AG09319 (cell line): Measurements from ENCODE around the gene MPST.

Source experiments
- DNase-seq: peaks from one replicate; pipeline ENCODE4 v3.0.0-alpha.2; 2010; ENCODE audit warnings: low read depth; ENCODE audit errors: extremely low read depth
- CTCF ChIP-seq: IDR thresholded peaks from 2 replicates; pipeline ENCODE4 v1.5.1; 2011; ENCODE audit warnings: low read depth, mild to moderate bottlenecking, inconsistent platforms, low read length, moderate library complexity

Gene MPST

GRCh38 chr22:37048133-37048532 is 28.6 kb downstream of the MPST start:
- no peak for DNase-seq
- TF ChIP-seq CTCF, result no peak

GRCh38 chr22:37049224-37049623 is 29.7 kb downstream of the MPST start:
- DNase-seq, result no peak
- TF ChIP-seq CTCF, result no peak

GRCh38 chr22:37050913-37051312 is 31.4 kb downstream of the MPST start:
- no peak for TF ChIP-seq CTCF
- DNase-seq, result no peak

- peak; percentile 15 for DNase-seq
- TF ChIP-seq CTCF, result no peak
These were observed 32.1 kb downstream of the MPST start, which contains the start of gene KCTD17 for GRCh38 chr22:37051391-37052385. TSS of gene KCTD17 (plus strand) at chr22:37051742. CDS start at chr22:37051761, 19 bp downstream.

GRCh38 chr22:37052386-37053309 is 33.1 kb downstream of the MPST start:
- no peak for TF ChIP-seq CTCF
- DNase-seq, result no peak

GRCh38 chr22:37053310-37054055 is 33.9 kb downstream of the MPST start:
- DNase-seq, result no peak
- TF ChIP-seq CTCF, result no peak
